ENCODE data around the gene KCNT1.

The KCNT1 gene

GRCh38 chr9:135717410-135717809 is 15.4 kb downstream of the KCNT1 start:
- Histone ChIP-seq H3K27me3 (ENCODE audit: control insufficient read depth, insufficient read depth, low read length) (peaks cover 14% of the 10 kb centered on the region), H3K36me3 (ENCODE audit: control insufficient read depth, insufficient read depth, low read length) (no peaks in the 10 kb centered on the region)

DNA sequence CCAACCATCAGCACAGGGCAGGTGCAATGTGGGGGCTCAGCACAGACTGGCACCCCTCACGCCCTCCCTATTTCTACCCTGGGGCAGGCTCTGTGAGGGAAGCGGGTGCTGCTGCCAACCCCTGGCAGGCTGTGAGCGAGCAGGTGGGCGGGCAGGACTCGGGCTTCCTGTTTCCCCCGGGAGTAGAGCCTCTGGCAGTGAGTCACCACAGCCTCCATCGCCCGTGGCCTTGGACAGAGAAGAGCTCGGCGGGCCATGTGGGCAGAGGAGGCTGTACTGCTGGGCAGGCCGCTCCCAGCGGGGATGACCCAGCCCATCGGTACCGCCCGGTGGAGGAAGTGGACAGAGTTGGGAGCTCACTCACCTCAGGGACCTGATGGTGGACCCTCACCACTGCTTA is 16.6 kb downstream of the KCNT1 start:
- H3K4me1 ChIP-seq (ENCODE audit: control insufficient read depth, insufficient read depth, low read length): no peaks in the 10 kb centered on the region
- no peaks in the 10 kb centered on the region for H3K9me3 ChIP-seq (ENCODE audit: control insufficient read depth, insufficient read depth, low read length)
- peaks cover 14% of the 10 kb centered on the region for H3K27me3 ChIP-seq (ENCODE audit: control insufficient read depth, insufficient read depth, low read length)
- H3K36me3 ChIP-seq (ENCODE audit: control insufficient read depth, insufficient read depth, low read length): no peaks in the 10 kb centered on the region
- H3K9ac ChIP-seq (ENCODE audit: low read depth, low read length): no peak overlapping the region
- H3K4me3 ChIP-seq (ENCODE audit: low read depth, low read length): no peak overlapping the region

More at GRCh38 chr9:135717410-135717809, 15.4 kb downstream of the KCNT1 start:
- H3K9me3 ChIP-seq (ENCODE audit: control insufficient read depth, insufficient read depth, low read length): no peaks in the 10 kb centered on the region
- H3K9ac ChIP-seq (ENCODE audit: low read depth, low read length): no peak overlapping the region
- H3K4me1 ChIP-seq (ENCODE audit: control insufficient read depth, insufficient read depth, low read length): no peaks in the 10 kb centered on the region
- H3K4me3 ChIP-seq (ENCODE audit: low read depth, low read length): no peak overlapping the region

DNA sequence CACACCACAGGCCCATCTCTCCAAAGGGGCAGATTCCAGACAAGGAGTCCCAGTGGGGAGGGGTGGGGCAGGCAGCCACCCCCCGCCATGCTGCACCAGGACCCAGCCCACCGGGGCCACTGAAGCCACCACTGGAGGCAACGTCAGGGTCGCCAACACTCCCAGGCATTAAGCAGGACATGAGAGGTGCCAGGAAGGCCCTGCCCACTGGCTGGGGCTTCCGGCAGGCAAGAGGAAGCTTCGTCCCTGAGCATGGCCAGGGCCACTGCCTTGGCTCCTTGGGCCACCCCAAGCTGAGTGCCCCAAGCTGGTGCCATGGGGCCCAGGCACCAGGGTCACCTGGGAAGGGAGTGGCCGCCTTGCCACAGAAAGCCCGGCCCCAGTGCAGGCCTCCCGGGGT is 17.5 kb downstream of the KCNT1 start:
- H3K9ac ChIP-seq (ENCODE audit: low read depth, low read length): no peak overlapping the region
- no peaks in the 10 kb centered on the region for H3K36me3 ChIP-seq (ENCODE audit: control insufficient read depth, insufficient read depth, low read length)
- H3K4me1 ChIP-seq (ENCODE audit: control insufficient read depth, insufficient read depth, low read length): no peaks in the 10 kb centered on the region
- no peak overlapping the region for H3K4me3 ChIP-seq (ENCODE audit: low read depth, low read length)
- no peaks in the 10 kb centered on the region for H3K9me3 ChIP-seq (ENCODE audit: control insufficient read depth, insufficient read depth, low read length)
- H3K27me3 ChIP-seq (ENCODE audit: control insufficient read depth, insufficient read depth, low read length): peaks cover 14% of the 10 kb centered on the region

DNA sequence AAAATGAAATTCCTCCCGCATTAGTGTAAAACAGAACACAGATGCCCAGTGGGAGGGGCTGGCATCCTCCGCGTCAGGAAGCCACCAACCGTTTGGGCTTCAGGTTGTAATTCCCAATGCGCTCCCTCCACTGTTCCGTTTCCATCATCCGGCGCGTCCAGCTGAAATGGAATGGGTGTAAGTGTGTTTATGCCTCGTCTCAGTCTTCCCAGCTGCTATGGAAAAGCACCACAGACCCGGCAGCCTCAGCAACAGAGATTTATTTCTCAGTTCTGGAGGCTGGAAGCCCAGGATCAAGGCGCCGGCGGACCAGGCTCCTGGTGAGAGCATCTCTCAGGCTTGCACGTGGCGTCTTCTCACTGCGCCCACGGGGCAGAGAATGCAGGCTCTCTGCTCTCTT is 20.4 kb downstream of the KCNT1 start:
- H3K9ac ChIP-seq (ENCODE audit: low read depth, low read length): no peak overlapping the region
- no peaks in the 10 kb centered on the region for H3K4me1 ChIP-seq (ENCODE audit: control insufficient read depth, insufficient read depth, low read length)
- H3K9me3 ChIP-seq (ENCODE audit: control insufficient read depth, insufficient read depth, low read length): no peaks in the 10 kb centered on the region
- H3K4me3 ChIP-seq (ENCODE audit: low read depth, low read length): no peak overlapping the region
- H3K36me3 ChIP-seq (ENCODE audit: control insufficient read depth, insufficient read depth, low read length): no peaks in the 10 kb centered on the region
- no peaks in the 10 kb centered on the region for H3K27me3 ChIP-seq (ENCODE audit: control insufficient read depth, insufficient read depth, low read length)

GRCh38 chr9:135724186-135724787 is 22.3 kb downstream of the KCNT1 start:
- H3K9me3 ChIP-seq (ENCODE audit: control insufficient read depth, insufficient read depth, low read length): no peaks in the 10 kb centered on the region
- H3K27me3 ChIP-seq (ENCODE audit: control insufficient read depth, insufficient read depth, low read length): no peaks in the 10 kb centered on the region
- H3K4me3 ChIP-seq (ENCODE audit: low read depth, low read length): no peak overlapping the region
- no peaks in the 10 kb centered on the region for H3K4me1 ChIP-seq (ENCODE audit: control insufficient read depth, insufficient read depth, low read length)
- no peak overlapping the region for H3K9ac ChIP-seq (ENCODE audit: low read depth, low read length)
- H3K36me3 ChIP-seq (ENCODE audit: control insufficient read depth, insufficient read depth, low read length): no peaks in the 10 kb centered on the region

- Histone ChIP-seq H3K4me3 (ENCODE audit: low read depth, low read length) (no peak overlapping the region), H3K9ac (ENCODE audit: low read depth, low read length) (no peak overlapping the region), H3K9me3 (ENCODE audit: control insufficient read depth, insufficient read depth, low read length) (no peaks in the 10 kb centered on the region), H3K27me3 (ENCODE audit: control insufficient read depth, insufficient read depth, low read length) (no peaks in the 10 kb centered on the region), H3K4me1 (ENCODE audit: control insufficient read depth, insufficient read depth, low read length) (no peaks in the 10 kb centered on the region), H3K36me3 (ENCODE audit: control insufficient read depth, insufficient read depth, low read length) (no peaks in the 10 kb centered on the region)
Observed at GRCh38 chr9:135726138-135726853, 24.3 kb downstream of the KCNT1 start.

DNA sequence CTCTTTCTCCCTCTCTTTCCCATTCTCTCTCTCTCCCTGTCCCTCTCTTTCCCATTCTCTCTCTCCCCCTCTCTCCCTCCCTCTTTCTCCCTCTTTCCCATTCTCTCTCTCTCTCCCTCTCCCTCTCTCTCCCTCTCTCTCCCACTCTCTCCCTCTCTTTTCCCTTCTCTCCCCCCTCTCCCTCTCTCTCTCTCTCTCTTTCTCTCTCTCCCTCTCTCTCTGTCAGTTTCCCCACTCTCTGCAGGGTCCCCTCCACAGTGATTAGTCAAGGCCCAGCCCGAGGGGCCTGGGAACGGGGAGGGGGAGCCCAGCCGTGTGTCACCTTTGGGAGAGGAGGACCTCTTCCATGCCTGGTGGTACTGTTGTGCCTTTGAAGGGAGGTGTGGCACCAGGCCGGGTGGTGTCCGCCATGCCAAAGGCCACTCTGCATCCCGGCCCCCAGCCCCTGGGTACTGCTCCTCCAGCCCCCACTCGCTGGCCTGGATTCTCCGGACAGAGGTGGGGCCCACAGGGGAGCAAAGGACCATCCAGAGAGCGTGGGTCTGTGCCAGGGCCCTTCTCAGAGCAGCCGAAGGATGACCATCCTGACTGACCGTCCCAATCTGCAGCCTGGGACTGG is 25.4 kb downstream of the KCNT1 start:
- Histone ChIP-seq H3K36me3 (ENCODE audit: control insufficient read depth, insufficient read depth, low read length) (no peaks in the 10 kb centered on the region), H3K9me3 (ENCODE audit: control insufficient read depth, insufficient read depth, low read length) (peaks cover under 1% of the 10 kb centered on the region), H3K4me3 (ENCODE audit: low read depth, low read length) (no peak overlapping the region), H3K27me3 (ENCODE audit: control insufficient read depth, insufficient read depth, low read length) (no peaks in the 10 kb centered on the region), H3K4me1 (ENCODE audit: control insufficient read depth, insufficient read depth, low read length) (no peaks in the 10 kb centered on the region), H3K9ac (ENCODE audit: low read depth, low read length) (no peak overlapping the region)

DNA sequence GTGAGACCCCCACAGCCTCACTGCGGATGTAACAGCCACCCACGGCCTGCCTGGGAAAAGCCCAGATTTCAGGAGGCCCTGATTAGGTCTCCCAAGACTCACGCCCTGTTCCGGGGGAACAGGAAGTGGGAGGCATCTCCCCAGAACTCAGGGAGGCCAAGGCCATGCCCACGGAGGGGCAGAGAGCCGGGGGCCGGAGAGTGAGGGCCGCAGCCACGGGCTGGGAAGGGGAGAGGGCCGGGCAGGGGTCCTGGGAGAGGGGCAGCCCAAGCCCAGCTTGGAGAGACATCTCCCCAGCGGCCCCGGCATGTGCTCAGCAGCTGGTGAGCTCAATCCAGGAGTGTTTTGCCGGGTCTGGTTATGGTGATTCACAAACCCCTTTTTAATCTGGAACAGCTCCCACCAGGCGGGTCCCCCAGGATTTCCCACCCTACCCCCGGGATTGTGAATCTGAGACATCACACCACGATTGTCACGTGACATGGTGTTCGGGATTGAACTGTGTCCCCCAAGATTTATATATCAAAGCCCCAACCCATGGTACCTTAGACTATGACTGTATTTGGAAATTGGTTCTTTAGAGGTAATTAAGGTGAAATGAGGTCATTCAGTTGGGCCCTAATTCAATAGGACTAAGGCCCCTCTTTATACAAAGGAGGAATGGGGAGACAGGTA is 26.6 kb downstream of the KCNT1 start:
- Histone ChIP-seq H3K4me1 (ENCODE audit: control insufficient read depth, insufficient read depth, low read length) (no peaks in the 10 kb centered on the region), H3K9me3 (ENCODE audit: control insufficient read depth, insufficient read depth, low read length) (peaks cover 4% of the 10 kb centered on the region), H3K9ac (ENCODE audit: low read depth, low read length) (no peak overlapping the region), H3K36me3 (ENCODE audit: control insufficient read depth, insufficient read depth, low read length) (no peaks in the 10 kb centered on the region), H3K4me3 (ENCODE audit: low read depth, low read length) (no peak overlapping the region), H3K27me3 (ENCODE audit: control insufficient read depth, insufficient read depth, low read length) (no peaks in the 10 kb centered on the region)

DNA sequence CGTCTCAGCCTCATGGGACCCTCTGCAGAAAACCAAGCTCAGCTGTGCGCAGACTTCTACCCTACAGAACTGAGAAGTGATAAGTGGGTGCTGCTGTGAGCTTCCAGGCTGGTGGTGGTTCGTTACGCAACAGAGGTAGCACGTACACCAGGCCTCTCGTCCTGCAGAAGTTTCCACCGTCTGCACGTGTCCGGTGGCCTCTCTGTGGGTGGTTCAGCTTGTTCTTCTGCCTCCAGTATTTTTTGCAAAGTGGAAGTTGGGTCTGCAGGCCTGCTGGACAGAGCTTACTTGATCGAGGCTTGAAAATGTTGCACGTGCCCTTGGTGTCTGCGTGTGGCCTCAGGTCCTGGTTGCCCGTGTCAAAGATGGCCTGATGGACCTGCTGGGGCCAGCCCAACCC is 27.5 kb downstream of the KCNT1 start:
- H3K36me3 ChIP-seq (ENCODE audit: control insufficient read depth, insufficient read depth, low read length): no peaks in the 10 kb centered on the region
- no peak overlapping the region for H3K9ac ChIP-seq (ENCODE audit: low read depth, low read length)
- no peak overlapping the region for H3K4me3 ChIP-seq (ENCODE audit: low read depth, low read length)
- no peaks in the 10 kb centered on the region for H3K4me1 ChIP-seq (ENCODE audit: control insufficient read depth, insufficient read depth, low read length)
- peaks cover 4% of the 10 kb centered on the region for H3K9me3 ChIP-seq (ENCODE audit: control insufficient read depth, insufficient read depth, low read length)
- H3K27me3 ChIP-seq (ENCODE audit: control insufficient read depth, insufficient read depth, low read length): no peaks in the 10 kb centered on the region

DNA sequence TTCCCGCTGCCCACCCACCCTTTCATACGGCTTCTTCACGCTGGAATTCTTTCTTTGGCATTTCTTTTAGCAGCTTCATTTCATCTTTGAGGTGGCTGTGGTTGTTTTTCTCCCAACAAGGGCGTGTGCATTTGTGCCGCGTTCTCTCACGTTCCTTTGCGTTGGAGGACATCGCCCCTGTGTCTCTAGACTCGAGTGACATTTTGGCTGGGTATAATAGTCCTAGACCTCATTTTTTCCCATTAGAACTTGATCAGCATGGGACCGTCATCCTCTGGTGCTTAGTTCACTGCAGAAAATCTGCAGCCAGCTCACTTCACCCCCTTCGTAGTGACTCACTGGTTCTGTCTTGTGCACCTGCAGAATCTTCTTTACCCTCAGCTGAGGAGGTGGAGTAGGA is 29.5 kb downstream of the KCNT1 start:
- no peak overlapping the region for H3K4me3 ChIP-seq (ENCODE audit: low read depth, low read length)
- H3K9me3 ChIP-seq (ENCODE audit: control insufficient read depth, insufficient read depth, low read length): peaks cover 4% of the 10 kb centered on the region
- no peaks in the 10 kb centered on the region for H3K4me1 ChIP-seq (ENCODE audit: control insufficient read depth, insufficient read depth, low read length)
- no peaks in the 10 kb centered on the region for H3K27me3 ChIP-seq (ENCODE audit: control insufficient read depth, insufficient read depth, low read length)
- H3K36me3 ChIP-seq (ENCODE audit: control insufficient read depth, insufficient read depth, low read length): no peaks in the 10 kb centered on the region
- no peak overlapping the region for H3K9ac ChIP-seq (ENCODE audit: low read depth, low read length)

GRCh38 chr9:135732569-135733257 is 30.7 kb downstream of the KCNT1 start:
- no peaks in the 10 kb centered on the region for H3K36me3 ChIP-seq (ENCODE audit: control insufficient read depth, insufficient read depth, low read length)
- H3K4me1 ChIP-seq (ENCODE audit: control insufficient read depth, insufficient read depth, low read length): no peaks in the 10 kb centered on the region
- H3K9ac ChIP-seq (ENCODE audit: low read depth, low read length): no peak overlapping the region
- no peak overlapping the region for H3K4me3 ChIP-seq (ENCODE audit: low read depth, low read length)
- peaks cover 4% of the 10 kb centered on the region for H3K9me3 ChIP-seq (ENCODE audit: control insufficient read depth, insufficient read depth, low read length)
- H3K27me3 ChIP-seq (ENCODE audit: control insufficient read depth, insufficient read depth, low read length): no peaks in the 10 kb centered on the region
